HFFc6 (cell line): Measurements from ENCODE around the gene INHBB. TPM values are rescaled to one million over a fixed set of nuclear protein-coding genes. Genes with fewer than 3 reads are reported as not detected.

Experiments
- DNase-seq: peaks from one replicate; pipeline ENCODE4 v3.0.0-alpha.2; 2018
- H3K27ac Mint-ChIP-seq: 2 replicates; pipeline ENCODE4 v1.8.0; 2020; ENCODE audit warnings: mild to moderate bottlenecking, mixed read lengths
- H3K27me3 Mint-ChIP-seq: 2 replicates; pipeline ENCODE4 v1.8.0; 2021; ENCODE audit warnings: mild to moderate bottlenecking, moderate library complexity, mixed read lengths; ENCODE audit not compliant: insufficient read depth
- H3K36me3 Mint-ChIP-seq: 2 replicates; pipeline ENCODE4 v1.8.0; 2021; ENCODE audit warnings: low read depth, mixed read lengths
- H3K4me1 Mint-ChIP-seq: 2 replicates; pipeline ENCODE4 v1.8.0; 2020; ENCODE audit warnings: low read depth, mixed read lengths
- H3K4me3 Mint-ChIP-seq: 2 replicates; pipeline ENCODE4 v1.8.0; 2020; ENCODE audit warnings: mild to moderate bottlenecking, moderate library complexity, mixed read lengths
- H3K9me3 Mint-ChIP-seq: 2 replicates; pipeline ENCODE4 v1.8.0; 2020; ENCODE audit warnings: mild to moderate bottlenecking, mixed read lengths
- total RNA-seq, 6 experiments: library from RNA; stranded (reverse); fragmentation: NEBNext Ultra II Directional; extraction: Animal tissue kit (Norgen Biotek cat#: 25700); gene quantifications; 2 replicates in 1 of 6; 3 replicates in 5 of 6; pipeline ENCODE4 v1.2.3, GENCODE V29; 2021
- TF ChIP-seq, protein P1 (sequence below): fragments of 200-600 bp; sonication (generic); IDR thresholded peaks from 2 replicates; pipeline ENCODE4 v1.5.0; 2021; ENCODE audit warnings: antibody characterized with exemption, mild to moderate bottlenecking

INHBB gene
- total RNA-seq, 6 experiments from 2014 or later = 0.47 to 1.6 (median 1.1) TPM

DNA sequence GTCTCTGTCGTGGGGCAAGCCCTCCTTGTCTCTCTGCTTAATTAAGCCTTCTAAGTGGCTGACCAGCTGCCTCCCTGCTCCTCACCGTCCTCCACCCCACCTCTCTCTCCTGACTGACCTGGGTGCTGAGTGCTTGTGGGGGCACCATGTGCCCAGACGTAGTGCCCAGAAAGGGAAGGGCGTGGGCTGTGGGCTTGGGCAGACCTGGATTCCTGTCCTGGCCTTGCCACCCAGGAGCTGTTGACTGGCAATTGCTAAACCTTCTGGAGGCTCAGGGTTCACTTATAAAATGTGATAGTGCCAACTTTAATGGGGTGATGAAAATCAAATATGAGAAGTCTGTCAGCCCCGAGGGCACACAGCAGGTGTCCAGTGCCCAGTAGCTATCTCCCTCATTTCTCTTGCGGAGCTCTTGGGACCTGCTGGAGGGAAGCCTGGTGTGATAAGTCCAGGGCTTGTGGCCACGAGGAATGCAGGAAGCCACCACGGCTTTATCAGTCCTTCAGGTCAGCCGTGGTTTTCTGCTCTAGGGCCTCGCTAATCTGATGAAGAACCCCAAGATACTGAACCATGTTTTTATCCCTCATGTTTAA, 22.0 kb upstream of the INHBB start:
- no peaks in the 10 kb centered on the region for H3K36me3 Mint-ChIP-seq
- H3K27me3 Mint-ChIP-seq = peaks cover 43% of the 10 kb centered on the region
- H3K27ac Mint-ChIP-seq = no peak overlapping the region
- TF ChIP-seq, protein P1, sequence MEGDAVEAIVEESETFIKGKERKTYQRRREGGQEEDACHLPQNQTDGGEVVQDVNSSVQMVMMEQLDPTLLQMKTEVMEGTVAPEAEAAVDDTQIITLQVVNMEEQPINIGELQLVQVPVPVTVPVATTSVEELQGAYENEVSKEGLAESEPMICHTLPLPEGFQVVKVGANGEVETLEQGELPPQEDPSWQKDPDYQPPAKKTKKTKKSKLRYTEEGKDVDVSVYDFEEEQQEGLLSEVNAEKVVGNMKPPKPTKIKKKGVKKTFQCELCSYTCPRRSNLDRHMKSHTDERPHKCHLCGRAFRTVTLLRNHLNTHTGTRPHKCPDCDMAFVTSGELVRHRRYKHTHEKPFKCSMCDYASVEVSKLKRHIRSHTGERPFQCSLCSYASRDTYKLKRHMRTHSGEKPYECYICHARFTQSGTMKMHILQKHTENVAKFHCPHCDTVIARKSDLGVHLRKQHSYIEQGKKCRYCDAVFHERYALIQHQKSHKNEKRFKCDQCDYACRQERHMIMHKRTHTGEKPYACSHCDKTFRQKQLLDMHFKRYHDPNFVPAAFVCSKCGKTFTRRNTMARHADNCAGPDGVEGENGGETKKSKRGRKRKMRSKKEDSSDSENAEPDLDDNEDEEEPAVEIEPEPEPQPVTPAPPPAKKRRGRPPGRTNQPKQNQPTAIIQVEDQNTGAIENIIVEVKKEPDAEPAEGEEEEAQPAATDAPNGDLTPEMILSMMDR = no peak
- no peak for DNase-seq
- no peaks in the 10 kb centered on the region for H3K4me1 Mint-ChIP-seq
- no peak overlapping the region for H3K4me3 Mint-ChIP-seq
- H3K9me3 Mint-ChIP-seq = no peaks in the 10 kb centered on the region

DNA sequence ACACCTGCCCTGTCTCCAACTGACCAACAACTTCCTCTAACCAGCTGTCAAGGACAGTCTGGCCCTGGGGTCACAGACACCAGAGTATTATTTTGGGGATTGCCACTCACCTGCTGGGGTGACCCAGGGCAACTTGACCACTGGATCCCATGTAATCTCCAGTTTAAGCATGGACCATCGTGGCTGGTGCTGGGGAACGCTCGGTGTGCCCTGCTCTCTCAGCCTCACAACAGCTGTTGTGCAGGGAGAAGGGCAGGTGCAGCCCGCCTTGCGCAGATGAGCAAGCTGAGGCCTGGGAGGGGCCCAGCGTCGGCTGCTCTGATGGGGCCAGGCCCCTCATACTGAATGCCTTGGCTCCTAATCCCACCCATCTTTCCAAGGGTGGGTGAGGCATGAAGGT, 21.0 kb upstream of the INHBB start:
- Mint-ChIP-seq H3K27ac (no peak overlapping the region), H3K36me3 (no peaks in the 10 kb centered on the region), H3K4me1 (no peaks in the 10 kb centered on the region), H3K9me3 (no peaks in the 10 kb centered on the region), H3K27me3 (peaks cover 49% of the 10 kb centered on the region), H3K4me3 (no peak overlapping the region)
- TF ChIP-seq, protein P1 = no peak
- DNase-seq = no peak

DNA sequence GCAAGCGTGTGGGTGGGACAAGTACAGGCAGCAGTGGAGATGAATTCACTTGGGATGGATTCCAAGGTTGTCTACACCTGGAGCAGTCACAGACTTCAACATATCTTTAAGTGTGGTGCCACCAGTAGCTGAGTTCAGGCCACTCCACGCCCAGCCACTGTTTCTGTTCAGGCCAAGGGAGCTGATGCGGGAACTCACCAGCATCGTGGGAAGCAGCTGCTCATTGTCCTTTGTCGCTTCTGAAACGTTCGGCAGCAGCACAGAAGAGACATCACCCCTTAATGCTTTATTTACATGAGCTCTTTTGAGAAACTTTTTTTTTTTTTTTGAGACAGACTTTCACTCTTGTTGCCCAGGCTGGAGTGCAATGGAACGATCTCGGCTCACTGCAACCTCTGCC, 19.9 kb upstream of the INHBB start:
- DNase-seq = no peak
- Mint-ChIP-seq H3K9me3 (no peaks in the 10 kb centered on the region), H3K36me3 (no peaks in the 10 kb centered on the region), H3K27ac (no peak overlapping the region), H3K4me3 (no peak overlapping the region), H3K4me1 (no peaks in the 10 kb centered on the region), H3K27me3 (peaks cover 53% of the 10 kb centered on the region)
- TF ChIP-seq, protein P1 = no peak

DNA sequence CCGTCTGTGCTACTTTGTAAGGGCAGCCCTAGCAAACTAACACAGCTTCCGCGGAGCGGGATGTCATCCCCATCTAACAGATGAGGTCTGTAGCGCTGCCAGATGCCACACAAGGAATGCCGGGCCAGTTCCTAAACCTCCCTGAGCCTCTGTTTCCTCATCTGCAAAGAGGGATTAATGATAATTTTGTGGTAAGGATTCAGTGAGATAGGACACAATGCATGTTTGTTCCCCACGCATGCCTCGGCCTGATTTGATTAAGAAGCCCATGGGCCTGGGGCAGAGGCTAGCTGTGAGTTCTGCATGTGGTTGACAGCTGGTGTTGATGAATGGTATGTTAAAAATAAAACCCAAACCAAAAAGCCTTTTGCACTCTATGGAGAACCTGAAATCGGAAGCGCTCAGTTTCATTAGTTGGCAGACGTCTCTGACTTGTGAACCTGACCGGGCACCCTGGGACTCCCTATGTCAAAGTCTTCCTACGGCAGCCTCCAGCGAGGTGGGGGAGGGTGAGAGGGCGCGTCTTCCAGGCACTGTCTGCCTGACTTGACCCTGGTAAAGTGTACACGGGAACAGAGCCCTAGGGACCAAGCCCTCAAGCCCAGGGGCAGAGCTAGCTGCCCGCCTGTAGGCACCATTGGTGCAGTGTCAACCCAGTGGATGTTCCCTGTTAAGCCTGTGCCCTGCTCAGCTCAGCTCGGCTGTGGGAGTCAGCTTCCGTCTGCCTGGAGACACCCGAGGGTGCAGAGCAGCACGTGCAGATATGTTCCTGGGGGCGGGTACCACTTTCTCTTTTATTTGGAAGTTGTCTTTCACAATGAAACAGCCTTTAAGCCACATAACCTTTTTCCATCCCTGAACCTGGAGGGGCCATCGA, 14.8 kb upstream of the INHBB start:
- Mint-ChIP-seq H3K36me3 (peaks cover 11% of the 10 kb centered on the region; the same call in 1 of the 2 replicates), H3K9me3 (peaks cover 7% of the 10 kb centered on the region), H3K4me1 (no peaks in the 10 kb centered on the region), H3K27me3 (peaks cover 61% of the 10 kb centered on the region), H3K4me3 (no peak overlapping the region), H3K27ac (no peak overlapping the region)
- TF ChIP-seq, protein P1 = no peak
- no peak for DNase-seq

DNA sequence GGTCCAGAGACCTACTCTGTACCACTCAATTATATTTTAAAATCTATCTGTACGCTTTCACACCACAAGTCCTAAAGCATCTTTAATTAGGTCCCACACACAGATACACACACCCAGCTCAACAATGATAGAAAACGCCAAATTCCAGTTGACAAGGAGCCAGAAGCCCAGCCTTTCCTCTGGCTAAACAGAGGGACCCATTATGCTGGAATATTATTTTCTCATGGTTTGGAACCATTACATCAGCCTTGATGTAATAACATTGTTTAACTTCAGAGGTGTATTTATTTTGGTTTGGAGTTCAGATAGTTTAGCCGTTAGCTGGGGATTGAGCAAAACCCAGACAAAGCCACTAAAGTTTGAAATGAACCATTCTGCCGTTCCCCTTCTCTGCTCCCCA, 14.0 kb upstream of the INHBB start:
- peaks cover 65% of the 10 kb centered on the region for H3K27me3 Mint-ChIP-seq
- no peak overlapping the region for H3K4me3 Mint-ChIP-seq
- peaks cover 11% of the 10 kb centered on the region; the same call in 1 of the 2 replicates for H3K36me3 Mint-ChIP-seq
- no peaks in the 10 kb centered on the region for H3K4me1 Mint-ChIP-seq
- peaks cover 7% of the 10 kb centered on the region for H3K9me3 Mint-ChIP-seq
- TF ChIP-seq, protein P1 = no peak
- DNase-seq = no peak
- H3K27ac Mint-ChIP-seq = no peak overlapping the region
